HG02943 (cell line): ENCODE measurements around the gene DRC7.

ENCODE experiments used
- ATAC-seq: cut with Tn5 transposase; IDR thresholded peaks from one replicate; pipeline ENCODE4 v1.9.1; 2021; ENCODE audit warnings: mild to moderate bottlenecking, low read depth, moderate library complexity; ENCODE audit not compliant: unreplicated experiment

DRC7 gene

DNA sequence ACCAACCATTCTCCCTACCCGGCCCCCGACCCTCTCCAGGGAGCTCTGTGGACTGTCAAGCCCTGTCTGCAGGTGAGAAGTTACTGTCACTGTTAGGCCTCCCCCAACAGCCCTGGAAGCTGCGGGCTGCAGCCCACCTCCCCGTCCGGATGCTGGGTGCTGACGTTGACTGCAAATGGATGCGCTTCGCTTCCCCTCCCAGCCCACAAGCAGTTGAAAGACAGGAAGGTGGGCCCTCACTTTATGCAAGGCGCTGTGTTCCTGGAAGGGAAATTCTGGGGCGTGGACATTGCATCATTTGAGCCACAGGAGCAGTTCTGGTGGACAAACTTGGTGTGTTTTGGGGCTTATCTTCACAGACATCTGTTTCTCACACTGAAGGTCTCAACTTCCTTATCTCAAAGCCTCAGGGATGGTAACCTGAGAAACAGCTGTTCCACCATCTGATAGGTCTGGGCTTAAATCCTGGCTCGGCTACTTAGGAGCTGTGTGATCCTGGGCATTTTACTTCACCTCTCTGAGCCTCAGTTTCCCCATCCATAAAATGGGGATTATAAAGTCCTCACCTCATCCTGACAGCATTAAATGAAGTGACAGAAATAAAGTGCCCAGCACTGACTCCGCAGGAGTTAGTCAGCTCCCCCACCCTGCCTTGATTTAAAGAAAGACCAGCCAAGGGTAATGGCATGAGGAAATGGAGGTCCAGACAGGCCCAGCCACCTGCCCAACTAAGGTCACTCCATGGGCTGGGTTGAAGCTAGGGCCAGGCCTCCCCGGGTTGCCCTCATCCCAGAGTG, 4.6 kb upstream of the DRC7 start:
- no peak for ATAC-seq

DNA sequence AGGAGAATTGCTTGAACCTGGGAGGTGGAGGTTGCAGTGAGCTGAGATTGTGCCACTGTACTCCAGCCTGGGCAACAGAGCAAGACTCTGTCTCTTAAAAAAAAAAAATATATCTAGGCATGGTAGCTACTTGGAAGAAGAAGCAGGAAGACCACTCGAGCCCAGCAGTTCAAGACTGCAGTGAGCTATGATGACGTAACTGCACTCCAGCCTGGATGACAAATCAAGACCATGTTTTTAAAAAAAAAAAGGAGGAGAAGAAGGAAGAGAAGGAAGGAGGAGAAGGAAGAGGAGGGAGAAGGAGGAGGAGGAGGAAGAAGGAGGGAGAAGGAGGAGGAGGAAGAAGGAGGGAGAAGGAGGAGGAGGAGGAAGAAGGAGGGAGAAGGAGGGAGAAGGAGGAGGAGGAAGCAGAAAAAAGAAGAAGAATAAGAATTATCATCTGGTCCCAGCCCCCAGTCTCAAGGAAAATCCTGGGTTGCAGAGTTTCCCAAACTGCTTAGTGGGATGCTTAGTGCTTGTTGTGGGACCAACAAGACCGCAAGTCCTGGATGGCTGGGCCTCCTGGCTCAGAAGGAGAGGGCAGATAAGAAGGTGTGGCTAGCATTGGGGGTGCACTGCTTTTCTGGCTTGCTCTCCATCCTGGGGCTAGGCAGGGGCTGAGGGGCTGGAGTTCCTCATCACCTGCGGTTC, 3.7 kb upstream of the DRC7 start:
- ATAC-seq: no peak

DNA sequence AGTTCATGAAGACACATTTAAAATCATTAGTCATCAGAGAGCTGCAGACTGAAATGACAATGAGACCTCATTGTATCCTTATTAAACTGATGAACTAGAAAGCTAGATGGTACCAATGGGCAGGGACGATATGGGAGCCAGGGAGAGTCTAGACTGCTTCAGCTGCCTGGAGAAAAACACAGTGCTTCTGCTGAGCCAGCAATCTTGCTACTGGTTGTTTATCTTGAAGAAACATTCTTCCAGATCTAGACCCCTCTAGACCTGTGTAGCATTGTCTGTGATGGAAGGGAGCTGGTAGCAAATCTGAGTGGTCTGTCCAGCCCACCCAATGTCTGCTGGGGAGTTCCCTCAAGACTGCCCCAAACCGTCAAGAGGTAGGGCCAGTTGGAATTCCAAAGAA, 2.0 kb upstream of the DRC7 start:
- no peak for ATAC-seq

DNA sequence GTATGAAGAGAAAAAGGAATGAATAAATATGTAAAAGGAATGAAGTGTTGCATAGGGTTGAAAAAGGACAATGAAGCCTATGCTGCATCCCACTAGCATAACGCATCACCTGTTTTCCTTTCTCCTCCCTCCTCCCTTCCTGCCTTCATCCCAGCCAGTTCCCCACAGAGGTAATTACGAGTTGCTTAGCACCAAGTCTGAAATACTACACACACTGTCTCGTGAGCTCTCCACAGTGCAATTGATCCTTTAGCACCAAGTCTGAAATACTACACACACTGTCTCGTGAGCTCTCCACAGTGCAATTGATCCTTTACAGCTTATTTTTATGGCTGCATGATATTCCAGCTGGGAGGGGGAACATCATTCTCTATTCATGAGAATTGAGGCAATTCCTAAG, 1.1 kb upstream of the DRC7 start:
- no peak for ATAC-seq

DNA sequence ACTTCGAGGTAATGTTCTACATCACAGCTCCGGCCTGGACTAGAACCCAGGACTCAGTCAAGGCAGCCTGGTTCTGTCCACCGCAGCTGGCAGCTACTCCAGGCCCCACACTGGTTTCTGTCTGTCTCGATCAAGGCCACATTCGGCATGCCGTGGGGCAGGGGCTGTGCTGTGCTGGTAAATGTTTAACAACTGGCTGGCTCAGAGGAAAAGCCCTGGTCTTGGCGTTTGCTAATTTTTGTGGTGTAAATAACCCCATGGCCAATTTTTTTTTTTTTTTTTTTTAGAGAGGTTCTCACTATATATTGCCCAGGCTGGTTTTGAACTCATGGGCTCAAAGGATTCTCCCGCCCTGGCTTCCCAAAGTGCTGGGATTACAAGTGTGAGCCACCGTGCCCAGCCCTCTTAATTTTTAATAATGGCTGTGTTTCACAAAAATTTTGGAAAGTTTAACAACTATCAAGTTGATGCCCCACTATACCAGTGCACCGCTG, 328 bp upstream of the DRC7 start:
- no peak for ATAC-seq

DNA sequence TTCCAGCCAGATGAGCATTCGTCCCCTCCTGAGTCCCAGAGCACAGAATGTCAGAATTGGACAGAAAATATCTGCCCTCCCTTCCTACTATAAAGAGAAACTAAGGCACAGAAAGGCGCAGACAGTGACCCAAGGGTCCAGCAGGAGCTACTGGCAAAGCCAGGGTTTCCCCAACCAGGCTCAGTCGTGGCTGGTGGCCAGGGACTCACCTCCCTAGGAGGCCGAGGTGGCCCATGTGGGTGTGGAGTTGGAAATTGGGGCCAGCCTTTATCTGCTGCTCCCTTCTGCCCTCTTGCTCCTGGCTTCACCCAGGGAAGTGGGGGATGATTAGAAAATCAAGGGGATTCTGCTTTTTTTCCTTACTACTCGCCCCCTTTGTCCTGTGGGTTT, 1.1 kb downstream of the DRC7 start:
- no peak for ATAC-seq

DNA sequence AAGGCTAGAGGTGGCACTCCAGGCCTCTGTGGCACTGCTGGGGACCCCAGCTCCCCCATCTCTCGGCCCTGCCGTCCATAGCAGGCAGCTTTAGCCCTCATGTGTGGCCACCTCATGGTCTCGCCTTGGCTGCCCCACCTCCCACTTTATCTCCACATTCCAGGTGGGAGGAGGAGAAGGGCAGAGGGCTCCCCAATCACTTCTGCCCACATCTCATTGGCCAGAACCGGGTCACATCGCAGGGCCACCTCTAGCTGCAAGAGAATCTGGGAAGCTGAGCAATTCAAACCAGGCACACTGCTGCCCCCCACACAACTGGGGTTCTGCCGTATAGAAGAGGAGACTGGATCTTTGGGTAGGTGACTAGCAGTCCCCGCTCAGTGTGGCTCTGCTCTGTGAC, 1.6 kb downstream of the DRC7 start:
- no peak for ATAC-seq

DNA sequence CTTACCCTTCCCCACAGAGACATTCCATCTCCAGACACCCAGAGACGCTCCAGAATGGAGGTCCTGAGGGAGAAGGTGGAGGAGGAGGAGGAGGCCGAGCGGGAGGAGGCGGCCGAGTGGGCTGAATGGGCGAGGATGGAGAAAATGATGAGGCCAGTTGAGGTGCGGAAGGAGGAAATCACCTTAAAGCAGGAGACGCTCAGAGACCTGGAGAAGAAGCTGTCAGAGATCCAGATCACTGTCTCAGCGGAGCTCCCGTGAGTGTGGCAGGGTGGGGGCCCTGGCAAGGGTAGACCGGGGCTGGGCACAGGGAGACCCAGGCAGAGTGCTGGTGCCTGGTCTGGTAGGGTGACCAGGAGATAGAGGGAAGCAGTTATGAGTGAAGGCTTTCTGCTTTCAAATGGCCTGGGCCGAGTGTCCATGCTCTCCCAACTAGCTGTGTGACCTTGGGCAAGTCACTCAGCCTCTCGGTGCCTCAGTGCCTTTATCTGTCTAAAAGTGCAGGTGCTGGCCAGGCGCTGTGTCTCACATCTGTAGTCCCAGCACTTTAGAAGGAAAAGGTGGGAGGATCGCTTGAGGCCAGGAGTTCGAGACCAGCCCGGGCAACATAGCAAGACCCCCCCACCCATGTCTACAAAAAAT, 3.4 kb downstream of the DRC7 start:
- ATAC-seq: no peak

DNA sequence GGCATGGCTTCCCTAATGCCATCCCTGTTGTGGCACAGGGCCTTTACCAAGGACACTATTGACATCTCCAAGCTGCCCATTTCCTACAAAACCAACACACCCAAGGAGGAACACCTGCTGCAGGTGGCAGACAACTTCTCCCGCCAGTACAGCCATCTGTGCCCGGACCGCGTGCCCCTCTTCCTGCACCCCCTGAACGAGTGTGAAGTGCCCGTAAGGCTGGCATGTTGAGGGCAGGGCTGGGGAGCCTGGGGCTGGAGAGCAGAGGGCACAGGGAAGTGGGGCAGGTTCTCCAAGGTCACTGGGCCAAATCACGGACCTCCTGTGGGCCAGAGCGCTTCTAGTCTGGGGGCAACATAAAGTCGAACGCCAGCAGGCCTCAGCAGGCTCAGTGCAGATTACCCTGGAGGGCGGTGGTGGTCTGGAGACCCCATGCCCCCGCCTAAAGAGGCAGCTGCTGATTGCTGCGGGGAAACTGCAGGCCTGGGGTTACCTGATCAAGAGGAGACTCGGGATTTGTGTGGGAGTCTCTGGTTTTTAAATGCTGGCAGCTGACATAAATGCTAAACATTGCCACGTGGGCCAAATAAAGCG, 4.3 kb downstream of the DRC7 start:
- ATAC-seq: no peak

DNA sequence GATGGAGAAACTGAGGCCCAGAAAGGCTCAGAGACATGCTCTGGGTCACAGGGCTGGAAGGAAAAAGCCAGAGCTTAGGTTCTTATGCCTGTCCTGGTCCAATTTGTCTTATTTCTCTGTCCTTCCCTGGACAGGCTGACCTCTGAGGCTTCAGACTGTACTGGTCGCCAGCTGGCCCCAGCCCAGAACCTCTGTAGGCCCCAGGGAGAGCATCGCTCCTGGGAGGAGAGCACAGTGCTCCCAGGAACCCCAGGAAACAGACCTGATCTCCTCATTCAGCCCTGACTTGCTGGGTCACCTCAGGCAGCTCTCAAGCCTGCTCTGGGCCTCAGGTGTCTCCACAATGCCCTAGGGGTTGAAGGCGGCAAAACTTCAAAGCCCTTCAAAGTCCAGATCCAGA, 4.9 kb downstream of the DRC7 start:
- ATAC-seq: no peak

DNA sequence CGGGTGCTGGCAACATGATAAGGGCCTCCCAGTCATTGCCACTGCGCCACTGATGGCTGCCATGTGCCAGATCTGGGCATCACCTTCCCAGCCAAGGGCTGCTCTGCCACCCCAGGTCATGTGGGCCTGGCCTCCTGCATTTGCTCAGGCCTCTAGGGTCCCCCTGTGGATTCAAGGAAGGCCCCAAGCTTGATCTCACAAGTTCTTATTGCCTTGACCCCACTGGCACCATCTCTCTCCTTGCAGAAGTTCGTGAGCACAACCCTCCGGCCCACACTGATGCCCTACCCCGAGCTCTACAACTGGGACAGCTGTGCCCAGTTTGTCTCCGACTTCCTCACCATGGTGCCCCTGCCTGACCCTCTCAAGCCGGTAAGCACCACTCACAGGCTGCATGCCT, 5.3 kb downstream of the DRC7 start:
- no peak for ATAC-seq

DNA sequence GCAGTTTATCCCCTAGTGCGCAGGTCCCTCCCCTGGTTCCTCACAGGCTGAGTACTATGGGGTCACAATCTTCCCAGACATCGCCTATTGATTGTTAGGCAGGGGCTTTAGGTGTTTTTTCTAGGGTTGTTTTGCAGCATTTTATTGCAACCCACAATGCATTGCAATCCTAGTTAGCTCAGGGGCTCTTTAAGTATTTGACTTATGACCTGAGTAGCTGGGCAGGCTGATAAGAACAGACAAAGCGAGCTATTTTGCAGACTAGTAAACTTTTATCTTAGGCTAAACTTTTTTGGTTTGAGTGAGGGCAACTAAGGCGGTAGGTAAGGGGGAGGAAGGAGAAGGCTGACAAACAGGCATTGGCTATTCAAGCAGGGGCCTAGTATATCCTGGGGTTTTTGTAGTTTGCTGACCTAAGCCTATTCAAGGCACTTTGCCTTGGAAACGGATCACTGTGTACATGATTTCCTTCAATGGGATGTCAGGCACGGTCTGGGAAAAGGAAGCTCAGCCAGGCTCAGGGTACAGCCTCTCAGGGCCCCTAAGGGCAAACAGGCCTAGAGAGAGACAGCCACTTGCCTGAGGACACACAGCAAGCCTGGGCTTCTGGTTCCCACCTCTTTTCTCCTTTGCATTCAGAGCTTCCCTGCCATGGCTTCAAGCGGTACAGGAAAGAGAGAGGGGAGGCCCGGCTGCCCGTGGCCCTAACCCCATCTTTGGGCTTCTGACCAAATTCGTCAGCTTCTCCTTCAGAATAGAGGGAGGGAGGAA, 6.4 kb downstream of the DRC7 start:
- no peak for ATAC-seq

DNA sequence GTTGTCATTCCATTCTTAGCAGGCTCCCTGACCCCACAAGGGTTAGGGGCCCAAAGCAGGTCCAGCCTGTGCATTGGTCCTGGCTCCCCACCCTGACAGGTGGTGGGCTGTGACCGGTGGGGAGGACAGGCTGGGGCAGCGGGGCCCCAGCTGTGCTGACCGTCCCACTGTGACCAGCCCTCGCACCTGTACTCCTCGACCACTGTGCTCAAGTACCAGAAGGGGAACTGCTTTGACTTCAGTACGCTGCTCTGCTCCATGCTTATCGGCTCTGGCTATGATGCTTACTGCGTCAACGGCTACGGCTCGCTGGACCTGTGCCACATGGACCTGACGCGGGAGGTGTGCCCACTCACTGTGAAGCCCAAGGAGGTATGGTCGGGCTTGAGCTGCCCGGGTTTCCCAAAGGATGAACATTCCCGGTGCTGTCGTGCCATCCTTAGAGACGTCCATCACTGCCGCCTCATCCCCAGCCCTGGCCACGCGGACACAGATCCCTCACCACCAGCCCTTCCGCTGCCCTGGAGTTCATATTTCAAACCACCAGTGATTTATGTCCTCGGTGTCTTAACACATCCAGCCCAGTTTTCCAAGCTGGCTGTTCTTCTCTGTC, 7.3 kb downstream of the DRC7 start:
- no peak for ATAC-seq

DNA sequence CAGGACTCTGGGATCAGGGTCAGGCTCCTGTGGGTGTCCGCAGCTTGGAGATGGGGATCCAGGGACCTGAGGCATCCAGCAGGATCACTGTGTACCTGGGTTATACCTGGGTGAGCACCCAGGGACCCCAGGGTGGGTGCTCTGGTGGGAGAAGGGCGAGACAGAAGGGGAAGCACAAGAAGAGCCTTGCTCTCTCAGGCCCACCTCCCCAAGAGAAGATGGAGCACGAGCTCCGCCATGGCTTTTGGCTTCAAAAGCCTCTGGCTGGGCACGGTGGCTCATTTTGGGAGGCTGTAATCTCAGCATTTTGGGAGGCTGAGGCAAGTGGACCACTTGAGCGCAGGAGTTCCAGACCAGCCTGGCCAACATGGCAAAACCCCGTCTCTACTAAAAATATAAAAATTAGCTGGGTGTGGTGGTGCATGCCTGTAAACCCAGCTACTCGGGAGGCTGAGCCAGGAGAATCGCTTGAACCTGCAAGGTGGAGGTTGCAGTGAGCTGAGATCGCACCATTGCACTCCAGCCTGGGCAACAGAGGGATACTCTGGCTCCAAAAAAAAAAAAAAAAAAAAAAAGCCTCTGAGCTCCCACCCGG, 8.9 kb downstream of the DRC7 start:
- no peak for ATAC-seq

DNA sequence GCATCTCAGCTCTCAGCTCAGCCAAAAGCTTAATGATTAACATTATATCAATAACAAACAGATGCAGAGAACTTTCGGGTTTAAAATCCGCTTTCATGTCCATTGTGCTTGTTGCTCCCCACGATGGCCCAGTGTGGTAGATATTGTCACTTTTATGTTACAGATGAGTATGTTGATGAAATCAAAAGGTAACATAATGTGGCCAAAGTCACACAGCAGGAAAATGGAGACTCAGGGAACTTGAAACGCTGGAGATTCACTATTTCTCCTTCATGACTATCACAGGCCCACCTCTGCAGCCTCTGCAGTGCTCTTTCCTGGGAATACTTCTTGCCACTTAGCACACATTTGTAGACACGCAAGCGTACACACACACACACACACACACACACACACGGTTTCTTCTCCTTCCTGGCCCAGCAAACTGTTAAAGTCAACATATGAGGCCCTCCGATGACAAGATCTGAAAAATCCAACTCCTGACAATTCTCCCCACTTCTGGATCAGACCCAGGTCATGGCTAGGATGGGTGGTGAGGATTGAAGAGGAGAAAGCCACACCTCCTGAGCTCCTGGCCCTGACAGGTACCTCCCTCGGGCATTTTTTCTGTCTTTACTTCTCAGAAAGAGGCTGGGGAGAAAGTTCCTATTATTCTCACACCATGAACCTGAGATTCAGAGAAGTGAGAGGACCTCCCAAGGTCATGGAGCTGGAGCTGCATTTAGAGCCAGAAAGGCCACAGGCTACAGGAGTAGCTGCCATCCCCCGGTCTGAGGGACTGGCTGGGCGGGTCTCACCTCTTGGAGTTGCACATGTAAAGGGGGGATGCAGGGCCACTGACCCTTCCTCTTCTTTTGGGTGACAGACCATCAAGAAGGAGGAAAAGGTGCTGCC, 9.7 kb downstream of the DRC7 start:
- ATAC-seq: no peak

DNA sequence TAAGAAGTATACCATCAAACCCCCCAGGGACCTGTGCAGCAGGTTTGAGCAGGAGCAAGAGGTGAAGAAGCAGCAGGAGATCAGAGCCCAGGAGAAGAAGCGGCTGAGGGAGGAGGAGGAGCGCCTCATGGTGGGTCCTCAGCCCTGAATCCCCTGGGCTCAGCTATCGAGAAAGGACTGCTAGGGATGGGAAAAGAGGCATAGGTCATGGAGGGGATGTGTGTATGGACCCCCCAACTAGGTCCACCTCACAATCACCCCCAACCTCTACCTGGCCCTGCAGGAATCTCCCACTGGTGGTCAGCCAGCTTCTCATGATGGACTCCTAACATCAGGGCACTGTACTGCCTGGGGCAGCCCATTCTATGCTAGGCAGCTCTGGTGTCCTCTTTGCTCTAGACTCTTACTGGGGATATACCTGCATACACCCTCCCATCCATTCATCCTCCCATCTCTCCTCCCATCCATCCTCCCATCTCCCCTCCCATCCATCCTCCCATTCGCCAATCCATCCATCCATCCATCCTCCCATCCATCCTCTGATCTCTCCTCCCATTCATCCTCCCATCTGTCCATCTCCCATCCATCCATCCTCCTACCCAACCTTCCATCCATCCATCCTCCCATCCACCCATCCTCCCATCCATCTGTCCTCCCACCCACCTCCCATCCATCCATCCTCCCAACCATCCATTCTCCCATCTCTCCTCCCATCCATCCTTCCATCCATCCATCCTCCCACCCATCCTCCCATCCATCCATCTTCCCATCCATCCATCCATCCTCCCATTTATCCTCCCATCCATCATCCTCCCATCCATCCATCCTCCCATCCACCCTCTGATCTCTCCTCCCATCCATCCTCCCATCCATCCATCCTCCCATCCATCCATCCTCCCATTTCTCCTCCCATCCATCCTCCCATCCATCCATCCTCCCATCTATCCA, 10.6 kb downstream of the DRC7 start:
- no peak for ATAC-seq

DNA sequence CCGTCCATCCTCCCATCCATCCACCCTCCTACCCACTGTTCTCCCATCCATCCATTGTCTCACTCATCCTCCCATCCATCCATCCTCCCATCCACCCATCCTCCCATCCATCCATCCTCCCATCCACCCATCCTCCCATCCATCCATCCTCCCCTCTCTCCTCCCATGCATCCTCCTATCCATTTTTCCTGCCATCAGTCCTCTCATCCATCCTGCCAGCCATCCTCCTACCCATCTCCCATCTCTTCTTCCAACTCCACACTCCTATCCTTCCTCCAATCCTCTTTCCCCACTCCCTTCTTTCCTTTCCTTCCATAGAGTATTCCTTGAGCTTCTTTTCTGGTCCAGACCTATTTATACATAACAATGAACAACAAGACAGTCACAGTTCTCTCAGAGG, 12.1 kb downstream of the DRC7 start:
- ATAC-seq: no peak

DNA sequence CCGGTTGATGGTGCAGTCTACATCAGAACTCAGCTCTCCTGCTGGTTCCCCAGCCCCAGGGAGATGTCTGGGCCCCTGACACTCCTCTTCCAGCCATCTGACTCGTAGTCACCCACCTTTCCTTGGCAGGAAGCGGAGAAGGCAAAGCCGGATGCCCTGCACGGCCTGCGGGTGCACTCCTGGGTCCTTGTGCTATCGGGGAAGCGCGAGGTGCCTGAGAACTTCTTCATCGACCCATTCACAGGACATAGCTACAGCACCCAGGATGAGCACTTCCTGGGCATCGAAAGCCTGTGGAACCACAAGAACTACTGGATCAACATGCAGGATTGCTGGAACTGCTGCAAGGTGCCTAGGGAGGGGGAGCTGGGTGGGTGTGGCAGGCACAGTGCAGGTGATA, 12.7 kb downstream of the DRC7 start:
- no peak for ATAC-seq
